GM18526 (cell line): ENCODE measurements around the gene RPTOR.

Source experiments
- POLR2A ChIP-seq: IDR thresholded peaks from 3 replicates; pipeline ENCODE4 v1.6.1; 2011; ENCODE audit not compliant: insufficient read length; ENCODE audit errors: extremely low read depth

The RPTOR gene

GRCh38 chr17:80842456-80843013 lies 297.9 kb downstream of the RPTOR start:
- TF ChIP-seq POLR2A, result no peak

DNA sequence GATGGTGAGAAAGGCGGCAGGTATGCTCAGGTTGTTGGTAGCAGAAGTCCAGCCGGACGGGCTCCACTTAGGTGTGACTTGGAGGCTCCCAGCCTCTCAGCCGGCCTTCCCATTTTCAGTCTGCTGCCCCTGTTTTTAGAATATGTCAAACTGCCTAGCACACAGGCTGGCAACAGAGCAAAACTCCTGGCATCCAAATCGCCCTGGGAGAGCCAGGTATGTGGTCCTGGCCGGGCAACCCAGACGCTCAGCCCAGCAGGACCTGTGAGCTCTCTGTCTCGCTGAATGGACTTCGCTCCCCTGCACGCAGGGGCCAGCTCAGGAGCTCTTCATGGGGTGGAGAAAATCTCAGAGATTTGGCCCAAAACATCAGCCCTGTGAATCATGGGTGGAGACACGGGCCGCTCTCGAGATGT lies 299.1 kb downstream of the RPTOR start:
- TF ChIP-seq POLR2A, result no peak

DNA sequence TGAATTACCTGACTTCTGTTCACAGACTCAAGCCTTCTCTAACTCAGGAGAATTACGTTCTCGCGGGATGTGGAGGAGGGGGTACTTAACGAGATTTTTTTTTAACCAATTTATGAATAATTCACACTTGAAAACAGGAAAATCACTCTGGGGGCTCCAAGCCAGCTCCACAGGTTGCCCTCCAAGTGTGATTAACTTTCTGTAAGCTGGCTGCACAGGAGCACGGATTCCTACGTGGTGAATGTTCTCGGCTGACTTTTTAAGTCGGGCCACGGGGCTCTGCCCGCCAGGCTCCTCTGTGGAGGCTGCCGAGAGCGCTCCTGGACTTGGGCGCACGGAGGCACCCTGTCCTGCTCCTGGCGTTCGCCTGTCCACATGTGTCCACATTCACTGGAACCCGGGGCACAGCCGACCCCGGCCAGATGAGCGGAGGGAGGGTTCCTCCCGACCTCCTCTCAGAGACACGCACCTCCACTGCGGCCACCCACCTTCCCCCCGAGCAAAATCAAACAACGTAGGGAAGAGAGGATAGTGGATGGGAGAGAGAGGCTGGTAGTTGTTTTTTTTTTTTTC lies 299.9 kb downstream of the RPTOR start:
- no peak for TF ChIP-seq POLR2A

DNA sequence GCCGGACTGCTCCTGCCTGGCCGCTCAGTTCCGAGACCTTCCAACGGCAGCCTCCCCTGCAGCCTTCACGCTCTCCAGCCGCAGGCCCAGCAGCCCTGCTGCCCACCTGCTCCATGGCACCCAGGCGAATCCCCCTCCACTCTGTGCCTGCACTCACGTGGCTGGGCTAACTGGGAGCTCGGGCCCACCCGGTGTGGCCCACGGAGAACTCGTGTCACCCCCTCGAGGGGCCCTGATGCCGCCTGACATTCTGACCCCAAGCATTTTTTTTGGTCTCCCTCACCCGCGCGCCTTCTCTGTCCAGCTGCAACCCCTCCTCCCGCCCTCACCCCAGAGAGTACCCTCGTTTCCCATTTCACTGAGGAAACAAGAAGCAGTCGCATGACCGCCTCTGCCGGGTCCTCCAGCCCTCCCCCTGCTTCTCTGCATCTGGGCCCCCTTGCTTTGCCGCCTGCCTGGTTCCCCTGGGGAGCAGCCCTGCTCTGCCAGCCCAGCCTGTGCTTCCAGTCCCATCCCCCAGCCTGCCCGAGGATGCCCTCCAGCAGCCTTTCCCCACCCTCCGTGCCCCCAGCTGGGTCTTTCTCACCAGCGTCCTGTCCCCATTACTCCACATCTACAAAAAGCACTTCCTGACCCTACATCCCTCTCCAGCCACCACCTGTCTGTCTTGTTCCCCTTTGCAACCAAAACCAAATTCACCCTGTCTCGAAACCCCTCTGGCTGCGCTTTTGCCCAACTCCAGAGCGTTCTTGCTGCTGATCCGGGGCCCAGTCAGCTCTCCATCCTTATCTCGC lies 300.6 kb downstream of the RPTOR start:
- no peak for TF ChIP-seq POLR2A

- no peak for TF ChIP-seq POLR2A
Observed at GRCh38 chr17:80845863-80846671, 301.4 kb downstream of the RPTOR start.

DNA sequence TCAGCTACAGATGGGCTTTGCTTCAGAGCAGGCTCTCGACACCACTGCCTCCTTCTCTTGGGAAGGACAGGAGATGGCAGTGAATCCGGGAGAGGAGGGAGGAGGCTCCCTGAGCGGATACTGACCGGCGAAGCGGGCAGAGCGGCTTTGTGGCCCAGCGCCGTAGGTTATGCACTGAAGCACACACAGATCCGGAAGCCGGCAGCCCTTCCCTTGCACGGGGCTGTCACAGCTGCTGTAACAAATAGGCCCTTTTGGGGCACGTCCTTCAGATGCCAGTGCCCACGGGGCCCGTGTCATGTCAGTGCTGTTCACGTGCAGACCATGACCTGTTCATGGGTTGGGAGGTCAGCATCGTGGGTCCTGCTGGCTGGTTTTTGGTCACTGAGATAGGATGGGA lies 302.3 kb downstream of the RPTOR start:
- no peak for TF ChIP-seq POLR2A

GRCh38 chr17:80847496-80848230 lies 303.0 kb downstream of the RPTOR start:
- no peak for TF ChIP-seq POLR2A

DNA sequence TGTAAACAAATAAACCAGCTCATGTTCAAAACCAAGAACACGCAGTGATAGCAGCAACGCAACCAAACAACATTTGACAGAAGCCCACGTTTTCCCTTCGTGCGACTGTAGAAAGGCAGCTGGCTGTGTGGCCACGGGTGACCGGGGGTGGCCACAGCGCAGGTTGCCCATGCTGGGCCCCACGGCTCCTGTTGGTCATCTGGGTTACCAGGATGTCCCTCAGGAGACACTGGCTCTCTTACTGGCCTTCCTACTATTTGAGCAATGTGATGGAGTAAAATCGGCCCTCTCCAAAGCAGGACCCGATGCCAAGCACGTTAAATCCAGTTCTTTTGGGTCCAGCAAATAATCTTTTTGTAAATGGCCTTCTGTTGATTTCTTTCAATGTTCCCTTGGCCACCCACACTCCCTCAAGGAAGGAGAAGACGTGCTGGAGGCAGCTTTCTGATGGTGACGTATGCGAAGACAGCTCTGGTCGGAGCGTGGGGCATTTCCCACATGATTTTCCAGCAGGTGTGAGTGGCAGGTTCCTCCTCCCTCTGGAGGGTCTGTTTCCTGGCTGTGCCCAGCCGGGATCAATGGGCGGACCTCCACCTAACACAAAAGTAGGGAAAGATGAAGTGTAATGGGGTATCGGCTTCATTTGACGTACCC lies 303.9 kb downstream of the RPTOR start:
- TF ChIP-seq POLR2A, result no peak

- TF ChIP-seq POLR2A, result no peak
Observed at GRCh38 chr17:80849119-80849518, 304.5 kb downstream of the RPTOR start.

DNA sequence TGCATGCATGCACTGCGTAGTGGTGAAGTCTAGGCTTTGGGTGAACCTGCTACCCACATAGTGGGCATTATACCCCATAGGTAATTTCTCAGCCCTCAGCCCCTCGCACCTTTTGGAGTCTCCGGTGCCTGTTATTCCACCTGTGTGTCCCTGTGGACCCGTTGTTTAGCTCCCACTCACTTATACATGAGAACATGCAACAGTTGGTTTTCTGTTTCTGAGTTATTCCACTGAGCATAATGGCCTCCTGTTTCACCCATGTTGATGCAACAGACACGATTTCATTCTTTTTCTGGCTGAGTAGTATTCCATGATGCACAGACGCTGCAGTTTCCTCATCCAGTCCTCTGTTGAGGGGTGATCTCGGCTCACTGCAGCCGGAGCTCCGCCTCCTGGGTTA lies 305.5 kb downstream of the RPTOR start:
- no peak for TF ChIP-seq POLR2A

DNA sequence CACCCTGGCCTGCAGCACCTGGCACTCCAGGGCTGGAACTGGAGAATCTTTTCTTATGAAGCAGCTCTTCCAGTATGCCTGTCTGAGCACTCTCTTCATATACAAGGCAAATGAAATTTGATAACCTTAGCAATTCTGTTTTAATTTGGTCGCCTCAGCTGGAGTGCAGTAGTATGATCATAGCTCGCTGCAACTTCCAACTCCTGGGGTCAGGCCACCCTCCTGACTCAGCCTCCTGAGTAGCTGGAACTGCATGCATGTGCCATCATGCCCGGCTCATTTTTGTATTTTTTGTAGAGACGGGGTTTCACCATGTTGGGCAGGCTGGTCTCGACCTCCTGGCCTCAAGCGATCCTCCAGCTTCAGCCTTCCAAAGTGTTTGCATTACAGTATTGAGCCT lies 306.2 kb downstream of the RPTOR start:
- TF ChIP-seq POLR2A, result no peak

DNA sequence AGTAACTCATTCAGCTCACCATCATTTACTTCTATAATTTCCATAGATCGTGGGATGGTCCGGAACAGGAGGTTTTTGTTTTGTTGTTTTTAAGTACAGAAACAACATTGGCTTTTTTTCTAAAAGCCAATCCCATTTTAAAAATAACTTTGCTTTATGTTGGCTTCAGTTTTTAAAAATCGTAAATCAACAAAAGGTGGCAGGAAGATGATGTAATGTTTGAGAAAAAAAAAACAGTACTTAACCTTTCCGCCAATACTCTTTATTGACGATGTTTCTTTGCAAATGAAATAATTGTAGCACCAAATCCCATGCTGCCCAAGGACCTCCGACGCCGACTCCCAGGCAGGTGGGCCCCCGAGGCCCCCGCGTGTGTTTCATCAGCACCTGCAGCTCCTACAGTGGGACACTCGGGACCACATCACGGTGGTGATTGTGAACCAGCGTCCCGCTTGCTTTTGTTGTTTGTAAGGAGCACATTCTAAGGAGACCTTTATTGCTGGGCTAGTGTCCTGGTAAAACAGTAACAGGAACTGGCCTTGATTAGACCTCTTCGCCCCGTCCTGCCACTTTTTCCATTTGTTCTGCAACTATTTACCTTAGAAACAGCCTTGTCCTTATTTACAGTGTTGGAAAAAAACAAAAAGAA lies 306.8 kb downstream of the RPTOR start:
- no peak for TF ChIP-seq POLR2A

- no peak for TF ChIP-seq POLR2A
Observed at GRCh38 chr17:80852476-80853015, 307.9 kb downstream of the RPTOR start.

- TF ChIP-seq POLR2A, result no peak
Observed at GRCh38 chr17:80853076-80853475, 308.4 kb downstream of the RPTOR start.
